Activated T-cell treated with anti-CD3 and anti-CD28 coated beads for 24 hours (primary cell): ENCODE data around the gene ARHGAP10.
"Not testable (repeated sequence)": the region's sequence is repeated elsewhere in the genome, so short reads cannot be mapped to it uniquely, and the experiment has no call there.

Experiments used
- DNase-seq: peaks from one replicate; pipeline ENCODE4 v3.0.0-alpha.2; 2020; ENCODE audit warnings: low read depth

Gene ARHGAP10

DNA sequence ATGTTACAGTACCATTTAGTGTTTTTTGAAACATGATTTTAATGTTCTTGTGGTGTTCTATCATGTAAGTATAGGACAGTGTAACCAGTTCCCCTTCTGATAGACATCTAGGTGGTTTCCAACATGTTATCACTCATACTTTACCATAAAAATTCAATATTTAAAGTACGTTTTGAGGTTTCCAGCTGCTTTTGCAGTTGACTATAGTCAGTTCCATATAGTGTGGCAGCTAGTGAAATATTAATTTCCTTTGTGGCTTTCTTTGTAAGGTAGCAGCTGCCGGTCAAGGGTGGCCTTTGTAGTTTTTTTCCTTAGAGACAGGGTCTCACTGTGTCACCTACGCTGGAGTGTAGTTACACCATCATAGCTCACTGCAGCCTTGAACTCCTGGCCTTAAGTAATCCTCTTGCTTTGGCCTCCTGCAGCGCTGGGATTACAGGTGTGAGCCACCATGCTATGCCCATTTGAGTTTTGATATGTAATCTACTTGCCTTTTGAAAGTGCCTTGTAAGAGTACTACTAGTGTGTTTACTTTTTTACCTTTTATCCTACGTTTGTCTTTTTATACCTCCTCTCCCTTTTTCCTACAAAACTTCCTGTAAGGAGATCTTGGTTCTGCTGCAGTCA lies 63.0 kb downstream of the ARHGAP10 start:
- DNase-seq: no peak

GRCh38 chr4:147799057-147799456 lies 67.2 kb downstream of the ARHGAP10 start:
- DNase-seq: not testable (repeated sequence)

DNA sequence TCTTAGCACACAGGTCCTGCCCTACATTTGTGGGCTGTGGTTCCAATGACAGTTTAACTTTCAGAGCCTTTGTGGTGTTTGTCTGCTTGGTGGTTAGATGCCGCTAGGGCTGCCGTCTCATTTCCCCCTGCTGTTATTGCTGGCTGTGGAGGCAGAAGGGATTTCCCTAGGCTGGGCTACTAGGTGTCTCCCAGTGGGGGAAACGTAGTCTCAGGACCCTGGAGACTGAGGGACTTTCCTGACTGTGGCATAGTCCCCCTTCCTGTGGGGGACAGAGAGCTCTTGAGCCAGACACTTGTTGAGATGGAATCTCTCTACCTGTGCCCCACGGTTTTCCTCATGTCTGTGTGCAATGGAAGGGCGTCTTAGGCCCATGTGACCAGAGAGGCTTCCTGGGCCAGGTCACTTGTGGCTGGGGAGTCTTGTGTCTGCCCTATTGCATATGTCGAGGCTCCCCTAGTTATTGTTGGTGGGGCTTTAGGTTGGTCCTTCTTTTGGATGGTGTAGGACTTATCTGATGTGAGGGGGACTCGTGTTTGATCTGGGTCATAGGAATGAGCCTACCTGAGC lies 68.2 kb downstream of the ARHGAP10 start:
- peak; percentile 39 for DNase-seq

GRCh38 chr4:147801820-147802219 lies 69.9 kb downstream of the ARHGAP10 start:
- no peak for DNase-seq

DNA sequence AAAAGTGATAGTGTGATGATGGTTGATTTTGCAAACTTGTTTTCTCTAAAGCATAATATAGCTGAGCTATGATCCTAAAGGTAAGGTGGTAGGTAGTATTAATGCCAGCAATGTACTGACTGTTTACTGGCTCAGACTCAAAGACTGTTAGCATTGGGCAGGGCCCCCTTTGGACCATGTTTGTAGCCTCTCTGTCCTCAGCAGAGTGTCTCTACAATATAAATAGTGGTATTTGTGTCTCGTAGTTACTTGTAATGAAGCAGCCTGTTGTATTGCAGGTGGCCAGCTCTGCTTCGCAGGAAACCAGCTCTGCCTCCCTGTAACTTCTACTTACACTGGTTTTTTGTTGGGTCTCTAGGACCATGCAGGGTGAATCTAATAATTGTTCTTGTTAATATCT lies 70.5 kb downstream of the ARHGAP10 start:
- no peak for DNase-seq

GRCh38 chr4:147805946-147806345 lies 74.1 kb downstream of the ARHGAP10 start:
- no peak for DNase-seq

DNA sequence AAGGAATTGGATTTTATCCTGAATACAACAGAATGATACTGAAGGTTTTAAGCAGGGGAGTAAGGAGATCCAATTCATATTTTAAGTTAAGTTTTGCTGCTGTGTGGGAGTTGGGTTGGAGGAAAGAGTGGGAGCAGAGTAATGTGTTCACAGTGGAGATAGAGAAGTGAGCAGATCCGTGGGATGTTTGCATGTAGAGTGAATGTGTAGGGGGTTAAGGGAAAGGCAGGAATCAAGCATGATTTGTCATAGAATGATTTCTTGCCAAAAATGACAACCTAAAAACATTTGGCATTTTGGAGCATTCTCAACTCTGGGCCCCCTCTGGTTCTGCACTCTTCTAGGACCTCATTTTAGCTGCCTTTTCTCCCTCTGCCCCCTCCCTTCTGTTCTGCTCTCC lies 76.6 kb downstream of the ARHGAP10 start:
- no peak for DNase-seq

DNA sequence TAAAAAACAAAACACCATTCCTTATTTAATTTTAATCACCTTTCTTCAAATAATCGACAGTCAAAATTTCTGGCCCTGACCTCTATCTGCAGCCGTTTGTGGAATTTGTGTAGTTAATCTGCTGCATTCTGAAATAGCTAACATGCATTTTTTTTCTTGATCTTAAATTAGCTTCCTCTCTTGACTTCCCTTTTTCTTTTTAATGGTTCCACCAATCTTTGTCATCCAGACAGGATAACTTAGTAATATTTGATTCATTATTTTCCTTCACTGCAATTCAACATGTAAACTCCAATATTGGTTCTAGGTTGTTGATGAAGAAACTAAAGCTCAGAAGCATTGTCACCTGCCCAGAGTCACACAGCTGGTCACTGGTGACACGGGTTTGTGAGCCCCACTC lies 77.3 kb downstream of the ARHGAP10 start:
- DNase-seq: no peak

DNA sequence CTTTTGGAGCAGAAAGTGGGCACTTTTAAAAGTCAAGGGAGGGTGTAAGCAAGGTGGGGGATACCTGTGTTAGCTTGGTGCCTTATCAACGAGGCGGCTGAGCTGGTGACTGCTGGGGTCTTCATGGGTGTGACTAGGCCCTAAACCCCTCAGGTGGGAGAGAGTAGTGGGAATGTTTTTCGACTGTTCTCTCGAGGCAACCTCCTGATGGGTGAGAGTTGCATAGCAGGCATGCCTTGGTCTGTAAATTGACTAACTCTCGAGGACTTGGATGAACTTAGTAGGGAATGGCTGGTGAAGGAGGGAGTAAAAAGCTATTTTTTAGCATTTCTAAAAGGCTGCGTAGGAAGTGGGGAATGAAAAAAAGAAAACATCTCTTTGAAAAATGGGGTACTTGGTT lies 80.0 kb downstream of the ARHGAP10 start:
- DNase-seq: no peak

GRCh38 chr4:147813109-147813773 lies 81.4 kb downstream of the ARHGAP10 start:
- DNase-seq: no peak

DNA sequence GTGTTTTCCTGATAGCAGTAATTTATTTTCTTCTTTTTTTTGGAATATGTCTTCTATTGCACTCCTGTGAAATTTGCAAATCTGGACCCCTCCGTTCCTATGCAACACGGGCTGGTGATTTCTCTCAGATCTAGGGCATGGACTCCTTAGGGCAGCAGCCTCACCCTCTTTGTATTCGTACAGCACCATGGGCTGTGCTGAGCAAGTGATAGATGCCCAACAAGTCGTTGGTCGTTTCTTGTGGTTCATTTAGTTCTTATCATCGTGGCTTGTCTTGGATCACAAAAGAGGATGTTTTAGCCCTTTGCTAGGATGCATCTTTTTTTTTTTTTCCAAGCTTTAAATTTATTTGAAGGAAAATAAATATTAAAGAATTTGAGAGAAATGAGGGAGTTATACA lies 82.1 kb downstream of the ARHGAP10 start:
- DNase-seq: no peak

GRCh38 chr4:147814376-147814775 lies 82.5 kb downstream of the ARHGAP10 start:
- DNase-seq: no peak

DNA sequence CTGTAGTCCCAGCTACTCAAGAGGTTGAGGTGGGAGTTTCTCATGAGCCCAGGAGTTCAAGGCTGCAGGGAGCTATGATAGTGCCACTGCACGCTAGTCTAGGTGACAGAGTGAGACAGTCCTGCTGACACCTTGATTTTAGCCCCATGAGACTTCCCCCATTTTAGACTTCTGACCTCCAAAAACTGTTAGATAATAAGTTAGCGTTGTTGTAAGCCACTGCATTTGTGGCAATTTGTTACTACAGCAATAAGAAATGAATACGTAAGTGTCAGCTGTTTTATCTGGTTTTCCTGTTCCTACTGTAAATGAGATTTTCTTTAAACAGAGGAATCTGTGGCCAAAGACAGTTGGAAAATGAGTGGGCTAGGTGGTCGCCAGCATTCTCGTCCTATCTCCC lies 83.9 kb downstream of the ARHGAP10 start:
- DNase-seq: no peak

DNA sequence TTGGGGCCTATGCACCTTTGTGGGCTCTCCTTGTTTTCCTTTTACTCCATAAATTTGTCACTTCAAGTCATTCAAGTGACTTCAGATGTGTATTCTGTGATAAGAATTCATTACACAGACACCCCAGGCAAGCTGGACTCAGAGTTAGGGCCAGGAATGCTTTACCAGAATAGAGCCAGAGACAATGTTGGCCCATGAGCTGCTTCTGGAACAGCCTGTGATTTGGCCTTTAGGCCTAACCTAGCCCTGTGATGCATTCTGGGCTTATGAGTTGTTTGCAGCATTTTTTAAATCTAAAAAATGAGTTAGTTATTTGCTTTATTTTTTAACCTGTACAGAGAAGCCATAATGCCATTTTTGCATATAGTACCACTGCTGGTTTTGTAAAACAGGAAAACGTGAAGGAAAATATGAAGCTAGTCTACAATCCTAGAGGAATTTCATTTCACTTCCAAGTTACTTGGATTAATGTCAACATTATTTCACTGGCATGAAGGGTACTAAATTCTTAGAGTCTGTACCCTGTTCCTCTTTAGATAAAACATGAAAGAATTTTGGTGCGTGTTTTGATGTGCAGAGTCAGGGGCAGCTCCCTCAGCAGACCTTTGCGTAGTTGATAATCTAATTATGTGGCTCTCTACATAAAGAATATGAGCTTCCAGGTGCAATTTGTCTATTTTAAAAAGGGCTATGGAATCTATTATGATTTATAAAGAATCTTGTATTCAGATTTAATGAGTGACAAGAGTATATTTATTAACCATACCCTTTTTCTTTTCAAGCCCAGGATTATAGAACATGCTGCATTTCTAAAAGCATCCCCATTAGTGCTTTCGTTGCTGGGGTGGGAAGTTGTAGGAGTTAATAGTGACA lies 84.7 kb downstream of the ARHGAP10 start:
- no peak for DNase-seq

DNA sequence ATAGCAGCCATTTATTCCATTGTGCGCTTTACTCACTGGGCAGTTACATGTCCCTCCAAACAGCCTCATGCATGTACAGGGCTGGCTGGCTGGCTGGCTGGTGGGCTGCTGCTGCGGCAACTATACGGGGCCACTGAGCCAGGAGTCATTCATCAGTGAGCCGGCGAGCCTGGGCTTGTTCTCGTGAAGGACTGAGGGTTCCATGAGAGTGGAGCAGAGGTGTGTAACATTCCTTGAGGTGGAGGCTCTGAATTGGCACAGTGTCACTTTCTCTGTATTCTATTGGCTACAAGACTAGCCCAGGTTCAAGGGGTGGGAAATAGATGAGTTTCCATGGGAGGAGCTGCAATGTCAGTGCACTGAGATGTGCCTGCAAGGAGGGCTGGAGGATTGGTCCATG lies 89.1 kb downstream of the ARHGAP10 start:
- DNase-seq: no peak

GRCh38 chr4:147821555-147821954 lies 89.7 kb downstream of the ARHGAP10 start:
- no peak for DNase-seq

DNA sequence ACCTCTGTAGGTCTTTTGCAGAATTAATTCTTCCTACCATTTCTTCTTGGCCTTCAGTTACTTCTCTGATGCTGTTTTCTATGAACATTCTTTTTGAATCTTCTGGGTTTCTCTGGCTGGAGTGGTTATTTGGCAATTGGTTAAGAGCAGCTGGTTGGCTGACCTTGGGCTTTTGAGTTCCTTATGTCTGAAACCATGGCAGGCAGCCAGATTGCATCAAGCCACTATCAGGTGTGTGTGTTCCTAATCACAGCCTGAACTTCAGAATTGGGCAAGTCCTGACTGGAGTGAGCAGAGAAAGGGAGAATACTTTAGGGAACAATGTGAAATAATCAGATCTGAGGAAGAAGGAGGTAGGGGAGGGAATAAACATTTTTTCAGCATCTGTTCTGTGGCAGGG lies 90.2 kb downstream of the ARHGAP10 start:
- DNase-seq: no peak

GRCh38 chr4:147823130-147823529 lies 91.2 kb downstream of the ARHGAP10 start:
- no peak for DNase-seq

- DNase-seq: no peak
Observed at GRCh38 chr4:147824316-147824715, 92.4 kb downstream of the ARHGAP10 start.

GRCh38 chr4:147824884-147825283 lies 93.0 kb downstream of the ARHGAP10 start:
- DNase-seq: no peak

DNA sequence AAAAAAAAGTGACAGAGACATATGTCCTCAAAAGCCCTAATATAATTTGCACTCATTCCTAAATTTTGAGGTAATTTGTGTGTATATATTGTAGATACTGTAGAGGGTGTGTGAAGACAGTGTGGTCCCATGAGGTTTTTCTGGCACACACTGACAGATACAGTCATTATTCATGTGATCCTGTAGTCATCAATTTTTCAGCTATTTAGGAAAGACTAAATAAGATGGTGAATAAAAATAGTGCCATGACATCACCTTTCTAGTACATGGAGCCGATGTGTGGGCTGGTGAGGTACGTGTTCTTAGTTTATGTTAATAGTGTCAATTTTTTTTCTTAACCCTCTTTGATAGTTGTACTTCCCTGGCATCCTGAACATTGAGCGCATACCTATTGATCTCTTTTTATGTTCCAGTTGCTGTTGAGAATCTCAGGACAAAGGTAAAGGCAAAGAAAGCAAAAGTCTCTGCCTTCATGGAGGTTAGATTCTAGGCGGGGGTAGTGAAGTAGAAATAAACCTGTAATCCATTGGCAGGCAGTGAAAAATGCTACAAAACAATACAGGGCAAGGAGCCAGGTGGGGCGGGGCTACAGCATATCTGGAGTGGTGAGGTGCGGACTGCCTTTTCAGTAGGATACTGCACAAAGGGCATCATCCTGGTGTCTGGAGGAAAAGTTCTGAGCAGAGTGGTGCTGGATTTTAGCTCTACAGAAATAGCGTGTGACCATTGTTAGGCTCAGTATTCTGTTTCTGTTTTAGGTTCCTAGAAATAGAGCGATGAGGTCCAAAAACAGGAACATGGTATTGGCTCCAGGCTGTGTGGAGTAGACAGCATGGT lies 93.8 kb downstream of the ARHGAP10 start:
- no peak for DNase-seq

GRCh38 chr4:147826288-147826646 lies 94.4 kb downstream of the ARHGAP10 start:
- no peak for DNase-seq
